GM12878 (cell line): ENCODE data around the gene POLR2L. TPM values are rescaled to one million over a fixed set of nuclear protein-coding genes. Genes with fewer than 3 reads are reported as not detected.

ENCODE experiments used
- ATAC-seq: fragments of 200-7000 bp; cut with Tn5 transposase; 3 replicates; pipeline ENCODE4 v1.9.1; 2020; ENCODE audit warnings: mild to moderate bottlenecking, moderate library complexity
- BruUV-seq: library from RNA; stranded (reverse); fragments of 400-500 nt; replicated peaks from 2 replicates; lab custom pipeline; 2021; lab: Mats Ljungman, UMichigan
- CTCF ChIA-PET: fragments of 300-600 bp; sonication (Branson Sonifier 250); formaldehyde crosslinking; extraction: SDS; loops from one replicate; lab custom pipeline; 2021; ENCODE audit warnings: inconsistent platforms; lab: Yijun Ruan, JAX
- POLR2A ChIA-PET: fragments of 350-600 bp; formaldehyde crosslinking; extraction: SDS; loops from one replicate; lab custom pipeline; 2021; ENCODE audit warnings: inconsistent platforms; lab: Charles Lee
- RAD21 ChIA-PET: fragments of 300-600 bp; sonication (Branson Sonifier 250); formaldehyde crosslinking; loops from one replicate; lab custom pipeline; 2023; ENCODE audit warnings: antibody characterized with exemption; ENCODE audit not compliant: unreplicated experiment; lab: Charles Lee
- SMC1A ChIA-PET: fragments of 300-600 bp; sonication (Branson Sonifier 250); formaldehyde crosslinking; loops from one replicate; lab custom pipeline; 2023; ENCODE audit not compliant: unreplicated experiment, uncharacterized antibody; lab: Charles Lee
- DNase-seq: peaks from one replicate; pipeline ENCODE4 v3.0.0-alpha.2; 2011; ENCODE audit warnings: low read depth, low spot score
- FAIRE-seq: peaks from 3 replicates; lab custom pipeline; 2011; peaks lifted over from hg19 to GRCh38; lab: Jason Lieb, UNC
- H2AFZ ChIP-seq: 2 replicates; pipeline ENCODE4 v1.6.0; 2011; ENCODE audit warnings: low read depth, low read length, control low read depth; ENCODE audit not compliant: control insufficient read depth
- H3K27ac ChIP-seq: 2 replicates; pipeline ENCODE4 v1.5.1; 2011; ENCODE audit warnings: control low read depth; ENCODE audit not compliant: control insufficient read depth, insufficient read depth
- H3K27me3 ChIP-seq, 2 experiments: replicated peaks in 1 of 2; 2 replicates each; pipeline versions ENCODE4 v1.6.0 to v1.6.1; 2011; ENCODE audit warnings: low read length in 1 of 2; ENCODE audit not compliant: control insufficient read depth in 2 of 2, insufficient read depth in 2 of 2
- H3K36me3 ChIP-seq, 2 experiments: 2 replicates each; pipeline ENCODE4 v1.5.1; 2011; ENCODE audit warnings: low read length in 1 of 2; ENCODE audit not compliant: control insufficient read depth in 2 of 2, insufficient read depth in 2 of 2
- H3K4me1 ChIP-seq: 2 replicates; pipeline ENCODE4 v1.6.1; 2011; ENCODE audit warnings: mild to moderate bottlenecking, low read length, moderate library complexity, mixed read lengths; ENCODE audit not compliant: control insufficient read depth, insufficient read depth
- H3K4me2 ChIP-seq: 2 replicates; pipeline ENCODE4 v1.6.0; 2011; ENCODE audit warnings: control low read depth; ENCODE audit not compliant: control insufficient read depth, insufficient read depth
- H3K4me3 ChIP-seq: fragments of 200-600 bp; sonication (generic); 2 replicates; pipeline ENCODE4 v1.5.1; 2016
- H3K79me2 ChIP-seq: 2 replicates; pipeline ENCODE4 v1.6.0; 2011; ENCODE audit warnings: low read length; ENCODE audit not compliant: control insufficient read depth, insufficient read depth
- H3K9ac ChIP-seq: 2 replicates; pipeline ENCODE4 v1.8.0; 2011; ENCODE audit warnings: low read length, control low read depth, mixed read lengths; ENCODE audit not compliant: control insufficient read depth, insufficient read depth
- H3K9me3 ChIP-seq: replicated peaks from 3 replicates; pipeline ENCODE4 v1.5.1; 2011; ENCODE audit warnings: mild to moderate bottlenecking, low read length; ENCODE audit not compliant: control insufficient read depth, insufficient read depth
- H4K20me1 ChIP-seq: 2 replicates; pipeline ENCODE4 v1.6.0; 2011; ENCODE audit not compliant: control insufficient read depth, insufficient read depth
- KDM1A ChIP-seq: fragments of 200-600 bp; sonication (generic); IDR thresholded peaks from 2 replicates; pipeline ENCODE4 v1.6.1; 2016; ENCODE audit warnings: borderline replicate concordance
- MTA2 ChIP-seq: fragments of 450-650 bp; IDR thresholded peaks from 2 replicates; pipeline ENCODE4 v1.6.1; 2016; ENCODE audit warnings: low read depth, mild to moderate bottlenecking, moderate library complexity
- MTA3 ChIP-seq: IDR thresholded peaks from 2 replicates; pipeline ENCODE4 v1.6.1; 2012; ENCODE audit warnings: low read length, inconsistent platforms, borderline replicate concordance
- NR2C1 ChIP-seq: fragments of 450-650 bp; IDR thresholded peaks from 2 replicates; pipeline ENCODE4 v1.6.1; 2017; ENCODE audit warnings: antibody characterized with exemption, mild to moderate bottlenecking, moderate library complexity
- NRF1 ChIP-seq: conservative IDR thresholded peaks from 2 replicates; pipeline ENCODE4 v1.6.1; 2011; ENCODE audit warnings: mild to moderate bottlenecking, low read depth, low read length, improper control_type of control experiment
- SIX5 ChIP-seq: IDR thresholded peaks from 2 replicates; pipeline ENCODE4 v1.6.1; 2011; ENCODE audit warnings: mild to moderate bottlenecking, low read depth, low read length, moderate library complexity; ENCODE audit not compliant: severe bottlenecking
- SP1 ChIP-seq: IDR thresholded peaks from one replicate; pipeline ENCODE4 v1.6.1; 2011; ENCODE audit warnings: low read depth, low read length
- SRF ChIP-seq, 2 experiments: IDR thresholded peaks; 2 replicates each; pipeline ENCODE4 v1.6.1; 2011; ENCODE audit warnings: low read depth in 2 of 2, low read length in 2 of 2, mild to moderate bottlenecking in 1 of 2, moderate library complexity in 1 of 2
- WGBS: methylation state at CpG from one replicate; pipeline ENCODE4 v1.1.6; 2016; ENCODE audit warnings: low lambda C conversion rate; ENCODE audit not compliant: insufficient replicate concordance, insufficient coverage; ENCODE audit errors: missing lambda C conversion rate; 5-methylcytosine and 5-hydroxymethylcytosine counted together
- in situ Hi-C: fragments of 300-500 bp; cut with MboI; formaldehyde crosslinking; loops from 9 replicates; pipeline ENCODE4 v1.14.3; 2018; ENCODE audit warnings: mixed read lengths
- intact Hi-C: fragments of 100-400 bp; cut with micrococcal nuclease; formaldehyde crosslinking; loops from one replicate; pipeline ENCODE4 v1.14.2; 2022; ENCODE audit not compliant: unreplicated experiment
- polyA plus RNA-seq, 11 experiments: library from polyadenylated mRNA; depleted of rRNA in 4 of 11; unstranded in 6 of 11; stranded (reverse) in 5 of 11; fragments of >200 nt; fragmentation: Nextera tagmentation in 4 of 11; fragmentation: Illumina TruSeq in 1 of 11; extraction: Ambion mirVana in 4 of 11; extraction: Trizol in 1 of 11; gene quantifications; 1 replicate in 1 of 11; 2 replicates in 10 of 11; pipeline versions ENCODE4 v1.2.1 to v1.2.3, GENCODE V29; 2011 to 2016; ENCODE audit warnings: inconsistent platforms in 2 of 11, missing spikeins in 2 of 11, low read depth in 1 of 11
- total RNA-seq, 4 experiments: library from RNA; depleted of rRNA in 3 of 4; stranded (reverse); fragments of >200 nt in 3 of 4; fragmentation: Illumina TruSeq in 1 of 4; extraction: Trizol in 1 of 4; gene quantifications; 2 replicates each; pipeline versions ENCODE4 v1.2.1 to v1.2.3, GENCODE V29; 2013 to 2021
- TF ChIP-seq, protein P1 (sequence below): fragments of 450-650 bp; IDR thresholded peaks from 2 replicates; pipeline ENCODE4 v1.6.1; 2018; ENCODE audit warnings: mild to moderate bottlenecking, low read depth, moderate library complexity; ENCODE audit not compliant: partially characterized antibody

POLR2L gene
- total and polyA plus RNA-seq, 10 of the 15 experiments (the other 5 are each of a cell fraction or from before 2014, with no cell fraction given): 23.1 to 497 (median 125) TPM

DNA sequence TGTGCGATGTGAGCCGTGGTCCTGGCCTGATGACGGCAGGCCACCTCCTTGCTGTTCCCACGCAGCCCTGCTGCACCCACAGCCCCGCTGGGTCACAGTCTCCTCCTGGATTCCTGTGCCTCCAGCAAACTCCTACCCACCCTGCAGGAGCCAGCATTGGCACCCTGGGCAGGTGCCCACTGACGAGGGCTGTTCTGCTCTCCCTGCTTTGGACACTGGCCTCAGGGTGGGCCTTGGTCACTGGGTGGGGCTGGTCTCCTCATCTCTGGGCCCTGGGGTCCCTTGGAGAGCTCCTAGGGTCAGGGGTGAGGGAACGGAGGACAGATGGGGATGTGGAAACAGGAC, 13.0 kb upstream of the POLR2L start:
- Histone ChIP-seq H2AFZ (no peak overlapping the region), H3K4me2 (no peak overlapping the region), H3K9me3 (no peaks in the 10 kb centered on the region), H3K36me3 (no peaks in the 10 kb centered on the region), H4K20me1 (no peaks in the 10 kb centered on the region), H3K4me1 (no peaks in the 10 kb centered on the region), H3K9ac (no peak overlapping the region), H3K27ac (no peak overlapping the region), H3K27me3 (no peaks in the 10 kb centered on the region), H3K4me3 (no peak overlapping the region), H3K79me2 (no peaks in the 10 kb centered on the region)
- FAIRE-seq: no peak
- TF ChIP-seq MTA2 (no peak), SP1 (no peak), NR2C1 (no peak), NRF1 (no peak), KDM1A (no peak), SIX5 (no peak), MTA3 (no peak), SRF (IDR thresholded peaks at IDR 0.05; ENCODE audit: low read depth in 2 of 2, low read length in 2 of 2) (no peak)
- TF ChIP-seq, protein P1, sequence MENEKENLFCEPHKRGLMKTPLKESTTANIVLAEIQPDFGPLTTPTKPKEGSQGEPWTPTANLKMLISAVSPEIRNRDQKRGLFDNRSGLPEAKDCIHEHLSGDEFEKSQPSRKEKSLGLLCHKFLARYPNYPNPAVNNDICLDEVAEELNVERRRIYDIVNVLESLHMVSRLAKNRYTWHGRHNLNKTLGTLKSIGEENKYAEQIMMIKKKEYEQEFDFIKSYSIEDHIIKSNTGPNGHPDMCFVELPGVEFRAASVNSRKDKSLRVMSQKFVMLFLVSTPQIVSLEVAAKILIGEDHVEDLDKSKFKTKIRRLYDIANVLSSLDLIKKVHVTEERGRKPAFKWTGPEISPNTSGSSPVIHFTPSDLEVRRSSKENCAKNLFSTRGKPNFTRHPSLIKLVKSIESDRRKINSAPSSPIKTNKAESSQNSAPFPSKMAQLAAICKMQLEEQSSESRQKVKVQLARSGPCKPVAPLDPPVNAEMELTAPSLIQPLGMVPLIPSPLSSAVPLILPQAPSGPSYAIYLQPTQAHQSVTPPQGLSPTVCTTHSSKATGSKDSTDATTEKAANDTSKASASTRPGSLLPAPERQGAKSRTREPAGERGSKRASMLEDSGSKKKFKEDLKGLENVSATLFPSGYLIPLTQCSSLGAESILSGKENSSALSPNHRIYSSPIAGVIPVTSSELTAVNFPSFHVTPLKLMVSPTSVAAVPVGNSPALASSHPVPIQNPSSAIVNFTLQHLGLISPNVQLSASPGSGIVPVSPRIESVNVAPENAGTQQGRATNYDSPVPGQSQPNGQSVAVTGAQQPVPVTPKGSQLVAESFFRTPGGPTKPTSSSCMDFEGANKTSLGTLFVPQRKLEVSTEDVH: no peak
- SMC1A ChIA-PET: no interaction called here
- CTCF ChIA-PET: no interaction called here
- BruUV-seq: no TSS peak
- no peak for ATAC-seq
- no peak for DNase-seq
- POLR2A ChIA-PET: interaction anchor here (0.6 kb wide), 1 partner anchor 210 kb away, joined by 4 read pairs; no protein-coding TSS in a partner anchor
- WGBS: 38% methylated on average over 6 of the region's 7 CpGs
- intact Hi-C loops: no loop called here
- in situ Hi-C loops: no loop called here
- RAD21 ChIA-PET: no interaction called here
